Activated T-helper 1 cell treated with Interleukin-2 at 50 U/mL for 16 hours (primary cell): Measurements from ENCODE around the gene ANKS1B.
"Not testable (repeated sequence)": the region's sequence is repeated elsewhere in the genome, so short reads cannot be mapped to it uniquely, and the experiment has no call there.

Experiments
- DNase-seq: peaks from one replicate; pipeline ENCODE4 v3.0.0-alpha.2; 2020; ENCODE audit warnings: low read depth

ANKS1B gene

GRCh38 chr12:99372257-99372920 lies 612.3 kb downstream of the ANKS1B start:
- DNase-seq, result no peak

DNA sequence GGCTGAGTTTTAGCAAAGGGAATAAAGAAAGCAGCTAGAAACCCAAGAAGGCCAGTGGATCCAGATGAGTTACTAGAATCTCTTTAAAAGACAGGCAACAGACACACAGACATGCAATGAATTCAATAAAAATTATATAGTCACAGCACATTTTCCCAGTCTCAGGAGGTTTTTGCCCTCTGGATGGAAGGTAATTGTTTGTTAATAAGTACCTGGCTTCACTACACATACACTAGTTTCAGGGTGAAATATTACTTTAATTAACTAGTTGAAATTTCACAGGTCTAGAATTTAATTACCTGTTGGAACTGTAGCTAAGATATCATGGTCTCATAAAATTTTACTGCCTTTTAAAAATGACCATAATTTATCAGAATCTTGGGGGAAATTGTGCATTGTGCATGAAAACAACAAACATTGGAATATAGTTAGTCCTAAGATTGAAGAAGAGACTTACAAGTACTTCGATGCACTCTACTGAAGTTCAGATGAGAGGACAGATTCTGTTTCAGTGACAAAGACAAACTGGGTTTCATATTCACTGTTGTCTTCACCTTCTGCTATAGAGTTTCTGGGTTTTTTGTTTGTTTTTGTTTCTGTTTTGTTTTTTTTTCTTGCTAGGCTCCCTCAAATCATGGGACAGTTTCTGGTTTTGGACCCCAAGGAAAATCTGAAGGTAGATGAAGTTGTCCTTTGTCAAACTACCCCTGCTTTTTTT lies 614.2 kb downstream of the ANKS1B start:
- no peak for DNase-seq

DNA sequence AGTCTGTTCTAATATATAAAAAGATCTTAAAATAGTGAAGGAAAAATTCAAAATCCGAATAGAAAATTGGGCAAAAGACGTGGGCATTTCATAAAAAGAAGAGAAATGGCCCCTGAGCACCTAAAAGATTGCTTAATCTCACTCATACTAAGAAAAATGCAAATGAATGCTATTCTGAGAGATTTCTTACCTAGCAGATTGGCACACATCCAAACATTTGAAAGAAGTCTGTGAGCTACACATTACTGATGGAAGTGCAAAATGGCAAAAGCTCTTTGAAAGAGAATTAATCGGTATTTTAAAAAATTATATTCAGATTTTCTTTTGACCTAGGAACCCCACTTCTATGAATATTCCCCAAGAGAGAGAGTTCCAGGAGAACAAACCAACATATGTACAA lies 617.6 kb downstream of the ANKS1B start:
- DNase-seq, result no peak

- no peak for DNase-seq
Measured at GRCh38 chr12:99352269-99352668, 632.5 kb downstream of the ANKS1B start.

DNA sequence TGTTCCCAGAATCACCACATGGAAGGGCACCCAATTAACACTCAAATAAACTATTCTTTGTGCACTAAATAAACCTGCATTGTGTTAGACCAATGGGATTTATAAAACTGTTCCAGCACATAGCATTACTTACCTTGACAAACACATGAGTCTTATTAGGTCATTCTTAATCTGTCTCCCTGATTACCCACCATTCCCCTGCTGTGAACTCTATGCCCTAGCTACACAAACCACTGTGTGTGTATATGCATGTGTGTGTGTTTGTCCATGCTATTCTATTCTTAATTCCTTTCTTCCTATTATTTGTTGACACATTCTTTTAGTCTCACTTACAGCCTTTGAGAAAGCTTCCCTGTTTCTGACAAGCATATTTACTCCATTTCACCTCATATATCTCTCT lies 640.8 kb downstream of the ANKS1B start:
- DNase-seq, result no peak

DNA sequence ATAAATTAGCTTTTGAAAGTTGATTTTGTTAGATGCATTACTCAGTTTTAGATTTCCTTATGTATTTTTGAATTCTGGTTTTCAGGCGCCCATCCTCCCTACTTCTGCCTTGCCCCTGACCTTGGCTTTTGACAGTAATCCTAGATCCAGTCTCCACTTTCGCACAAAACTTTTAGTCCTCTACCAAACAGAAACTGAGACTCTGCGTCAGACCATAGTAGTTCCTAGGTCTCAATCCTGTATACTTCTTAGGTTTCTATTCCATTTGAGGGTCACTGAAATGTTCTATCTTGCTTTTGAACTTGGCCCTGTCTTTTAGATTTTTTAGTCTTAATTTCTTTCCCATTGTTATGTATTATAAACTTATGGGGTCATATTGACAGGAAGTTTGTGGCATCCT lies 645.1 kb downstream of the ANKS1B start:
- DNase-seq, result no peak

DNA sequence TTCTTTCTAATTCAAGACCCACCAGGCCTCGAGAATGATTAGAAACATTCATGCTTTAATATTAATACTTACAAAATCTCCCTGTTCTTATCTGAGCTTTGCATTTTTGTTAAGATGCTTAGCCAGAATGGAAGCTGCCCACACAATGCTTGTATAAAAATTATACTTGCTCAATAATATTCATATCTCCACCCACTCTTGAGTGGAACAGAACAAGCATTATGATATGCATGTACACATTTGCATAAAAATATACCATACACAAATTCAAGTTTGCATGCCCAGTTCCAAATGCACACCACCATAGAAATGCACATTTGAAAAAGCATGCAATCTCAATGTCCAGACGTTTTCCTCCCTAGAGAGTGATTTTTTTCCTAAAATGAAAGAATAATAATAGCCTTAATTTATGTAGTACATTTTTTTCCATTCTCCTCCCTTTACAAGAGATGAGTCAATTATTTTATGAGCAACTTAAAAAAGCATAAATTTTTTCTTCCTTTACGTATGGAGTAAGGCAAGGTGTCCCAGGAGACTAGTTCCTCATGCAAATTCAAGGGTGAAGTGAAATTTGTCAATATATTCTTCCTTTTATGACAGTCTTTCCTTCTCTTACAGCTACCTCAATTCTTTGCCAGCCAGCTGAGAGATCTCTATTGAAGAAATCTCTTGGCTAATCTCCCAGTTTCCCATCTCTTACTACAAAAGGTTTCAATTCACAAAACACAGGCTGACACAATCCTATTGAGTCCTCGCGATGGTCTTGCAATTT lies 650.3 kb downstream of the ANKS1B start:
- DNase-seq, result no peak

GRCh38 chr12:99332936-99333591 lies 651.7 kb downstream of the ANKS1B start:
- no peak for DNase-seq

GRCh38 chr12:99330216-99330615 lies 654.5 kb downstream of the ANKS1B start:
- DNase-seq, result no peak

DNA sequence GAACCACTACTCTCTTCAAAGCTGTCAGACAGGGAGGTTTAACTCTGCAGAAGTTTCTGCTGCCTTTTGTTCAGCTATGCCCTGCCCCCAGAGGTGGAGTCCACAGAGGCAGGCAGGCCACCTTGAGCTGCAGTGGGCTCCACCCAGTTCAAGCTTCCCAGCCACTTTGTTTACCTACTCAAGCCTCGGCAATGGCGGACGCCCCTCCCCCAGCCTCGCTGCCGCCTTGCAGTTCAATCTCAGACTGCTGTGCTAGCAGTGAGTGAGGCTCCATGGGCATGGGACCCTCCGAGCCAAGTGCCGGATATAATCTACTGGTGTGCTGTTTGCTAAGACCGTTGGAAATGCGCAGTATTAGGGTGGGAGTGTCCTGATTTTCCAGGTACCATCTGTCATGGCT lies 663.5 kb downstream of the ANKS1B start:
- DNase-seq, result not testable (repeated sequence)

DNA sequence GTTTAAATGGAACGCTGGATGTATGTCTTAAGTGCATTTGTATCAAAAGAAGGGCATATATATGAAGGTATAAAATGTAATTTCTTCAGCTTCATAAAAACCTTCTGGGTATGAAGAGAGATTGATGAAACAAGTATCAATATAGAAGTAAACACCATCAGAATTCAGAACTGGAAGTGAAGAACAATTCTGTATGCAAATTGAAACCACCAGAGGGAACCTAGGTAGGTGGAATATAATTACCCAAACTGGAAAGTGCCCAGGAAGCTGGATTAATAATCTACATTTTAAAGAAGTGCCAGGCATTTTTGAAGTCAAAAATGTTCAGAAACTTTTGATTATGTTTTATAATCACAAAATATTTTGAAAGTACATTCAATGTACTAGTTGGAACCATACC lies 673.4 kb downstream of the ANKS1B start:
- no peak for DNase-seq

DNA sequence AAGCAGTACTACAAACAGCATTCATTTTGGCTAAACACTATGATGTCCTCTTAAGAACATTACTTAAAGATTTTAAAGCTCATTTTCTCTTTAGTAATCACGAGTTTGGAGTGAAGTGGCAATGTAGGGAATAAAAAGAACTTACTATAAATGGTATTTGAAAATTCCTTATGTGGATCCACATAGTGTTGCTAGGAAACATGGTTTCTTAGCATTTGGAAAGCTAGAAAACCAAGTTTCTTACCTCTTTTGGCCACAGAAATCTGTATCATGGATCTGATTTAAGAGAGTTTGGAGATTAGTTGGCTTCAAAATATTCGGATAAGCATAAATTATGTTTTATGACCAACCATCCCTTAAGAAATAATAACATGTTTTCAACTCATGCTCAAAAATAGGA lies 674.9 kb downstream of the ANKS1B start:
- no peak for DNase-seq

DNA sequence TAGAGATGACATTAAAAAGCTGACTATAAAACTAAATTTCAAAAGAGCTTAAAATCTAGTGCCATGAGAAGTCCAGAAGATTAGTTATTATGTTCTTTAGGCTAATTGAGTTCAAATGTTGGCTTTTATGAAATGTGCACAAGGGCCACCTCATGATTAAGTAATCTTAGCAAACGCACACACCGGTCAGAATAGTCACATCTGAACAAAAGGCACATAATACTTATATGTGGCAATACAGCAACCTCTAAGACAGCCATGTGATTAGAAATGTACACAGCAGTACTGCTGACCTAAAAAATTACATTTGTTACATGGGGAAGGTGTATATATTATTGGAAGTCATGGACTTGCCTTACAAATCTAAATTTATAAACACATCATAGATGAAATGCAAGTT lies 681.9 kb downstream of the ANKS1B start:
- no peak for DNase-seq

DNA sequence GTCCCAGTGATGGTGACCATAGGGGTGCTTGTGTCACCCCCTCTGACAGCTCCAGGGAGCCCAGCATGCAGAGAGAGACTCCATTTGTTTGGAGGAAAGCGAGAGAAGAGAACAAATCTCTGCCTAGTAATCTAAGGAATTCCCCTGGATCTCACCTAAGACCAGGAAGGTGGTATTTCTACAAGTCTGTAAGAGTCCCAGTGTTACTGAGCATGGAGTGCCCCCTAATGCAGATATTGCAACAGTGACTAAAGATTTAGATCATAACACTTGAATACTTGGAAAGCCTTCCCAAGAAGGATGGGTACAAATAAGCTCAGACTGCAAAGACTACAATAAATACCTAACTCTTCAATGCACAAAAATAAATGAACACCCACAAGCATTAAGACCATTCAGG lies 697.6 kb downstream of the ANKS1B start:
- no peak for DNase-seq

DNA sequence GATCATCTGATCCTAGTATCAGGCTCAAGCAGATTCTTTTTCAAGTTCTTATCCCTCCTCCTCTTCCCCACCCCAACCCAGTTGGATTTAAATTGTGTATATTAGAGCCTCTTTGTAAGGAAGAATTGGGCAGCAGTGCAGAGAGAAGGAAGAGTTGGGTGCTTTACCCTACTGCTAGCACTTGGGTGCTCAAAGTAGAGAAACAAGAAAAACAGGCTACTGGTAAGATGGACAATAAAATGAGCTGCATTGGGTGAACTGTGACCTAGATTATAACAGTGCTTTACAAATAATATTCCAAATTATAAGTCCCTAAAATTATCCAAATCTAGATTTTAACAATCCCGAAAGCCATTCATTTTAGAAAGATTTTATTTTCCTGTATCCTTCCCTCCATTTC lies 700.6 kb downstream of the ANKS1B start:
- no peak for DNase-seq

GRCh38 chr12:99282624-99283023 lies 702.1 kb downstream of the ANKS1B start:
- no peak for DNase-seq

- DNase-seq, result no peak
Measured at GRCh38 chr12:99282086-99282485, 702.6 kb downstream of the ANKS1B start.

- no peak for DNase-seq
Measured at GRCh38 chr12:99281277-99281676, 703.5 kb downstream of the ANKS1B start.

DNA sequence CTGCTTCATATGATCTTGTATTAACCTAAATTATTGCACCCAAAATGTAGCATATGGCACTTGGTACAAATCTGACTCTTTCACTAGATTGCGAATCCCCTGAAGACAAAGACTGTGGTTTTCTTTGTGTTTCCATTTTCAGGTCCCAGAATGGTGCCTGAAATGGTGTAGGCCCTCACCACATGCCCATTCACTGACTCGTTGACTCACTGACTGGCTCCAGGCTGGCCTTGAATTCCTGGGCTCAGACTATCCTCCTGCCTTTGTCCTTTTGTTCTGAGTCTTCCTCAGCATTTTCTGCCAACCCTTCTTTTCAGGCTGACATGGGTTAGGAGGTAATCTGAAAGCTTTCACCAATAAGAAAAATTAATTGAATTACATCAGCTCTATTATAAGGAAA lies 705.8 kb downstream of the ANKS1B start:
- no peak for DNase-seq

DNA sequence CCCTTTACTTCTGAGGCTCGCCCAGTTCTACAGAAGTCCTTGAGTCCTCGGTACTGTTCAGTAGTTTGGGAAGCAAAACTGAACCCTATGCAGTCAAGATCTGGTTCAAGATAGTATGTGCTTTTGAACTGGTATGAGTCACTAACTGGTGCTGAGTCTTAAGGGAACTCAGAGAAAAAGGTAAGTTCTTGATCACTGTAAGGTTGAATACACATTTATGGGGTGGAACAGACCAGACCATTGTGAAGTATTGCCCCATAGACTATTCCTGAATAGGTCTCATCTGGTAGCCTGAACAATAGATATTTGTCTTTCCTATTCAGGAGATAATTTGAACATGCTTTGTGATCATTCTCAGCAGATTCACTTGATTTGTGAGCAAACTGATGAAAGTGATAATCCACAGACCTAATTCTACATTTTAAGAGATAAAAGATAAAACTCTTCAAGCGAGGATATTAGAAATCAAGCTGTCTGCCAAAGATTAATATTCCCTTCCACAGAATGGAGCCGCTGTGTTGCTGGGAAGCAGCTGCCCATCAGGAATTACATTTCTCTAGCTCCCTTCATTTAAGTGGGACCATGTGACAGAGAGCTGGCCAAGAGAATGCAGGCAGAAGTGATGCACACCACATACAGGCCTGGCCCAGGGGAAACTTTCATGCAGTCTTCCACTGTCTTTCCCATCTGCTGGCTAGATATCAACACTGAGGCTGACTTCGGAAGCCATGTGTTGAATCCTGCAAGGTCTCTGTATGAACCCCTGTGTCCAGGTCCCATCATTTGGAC lies 707.0 kb downstream of the ANKS1B start:
- DNase-seq, result no peak

- DNase-seq, result no peak
Measured at GRCh38 chr12:99271071-99271470, 713.7 kb downstream of the ANKS1B start.

DNA sequence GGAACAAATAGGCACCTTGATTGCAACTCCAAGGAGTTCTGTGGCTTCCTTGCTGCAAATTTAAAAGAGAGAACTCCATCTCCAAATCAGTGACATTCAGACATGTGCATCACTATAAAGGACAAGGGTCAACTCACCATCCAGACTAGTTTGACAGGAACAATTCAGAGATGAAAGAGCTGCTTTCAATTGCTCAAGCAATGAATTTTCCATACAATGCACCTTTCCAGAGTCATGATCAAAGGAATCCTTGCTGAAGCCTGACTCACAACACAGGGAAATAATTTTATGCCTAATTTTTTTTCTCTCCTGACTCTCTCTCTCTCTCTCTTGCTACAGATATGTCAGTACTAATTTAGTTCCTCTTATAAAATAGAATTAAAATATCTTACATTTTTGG lies 717.7 kb downstream of the ANKS1B start:
- no peak for DNase-seq
